DND-41 (cell line): Measurements from ENCODE around the gene VWF.

ENCODE experiments used
- EZH2 ChIP-seq: IDR thresholded peaks from 3 replicates; pipeline ENCODE4 v1.6.1; 2012; ENCODE audit warnings: borderline replicate concordance, low read depth, mild to moderate bottlenecking, moderate library complexity, low read length, inconsistent platforms; ENCODE audit not compliant: severe bottlenecking
- TF ChIP-seq, protein P1 (sequence below): IDR thresholded peaks from 2 replicates; pipeline ENCODE4 v1.5.1; 2012; ENCODE audit warnings: borderline replicate concordance, low read length, moderate library complexity, mild to moderate bottlenecking; ENCODE audit not compliant: poor library complexity, severe bottlenecking; ENCODE audit errors: extremely low read depth

DNA sequence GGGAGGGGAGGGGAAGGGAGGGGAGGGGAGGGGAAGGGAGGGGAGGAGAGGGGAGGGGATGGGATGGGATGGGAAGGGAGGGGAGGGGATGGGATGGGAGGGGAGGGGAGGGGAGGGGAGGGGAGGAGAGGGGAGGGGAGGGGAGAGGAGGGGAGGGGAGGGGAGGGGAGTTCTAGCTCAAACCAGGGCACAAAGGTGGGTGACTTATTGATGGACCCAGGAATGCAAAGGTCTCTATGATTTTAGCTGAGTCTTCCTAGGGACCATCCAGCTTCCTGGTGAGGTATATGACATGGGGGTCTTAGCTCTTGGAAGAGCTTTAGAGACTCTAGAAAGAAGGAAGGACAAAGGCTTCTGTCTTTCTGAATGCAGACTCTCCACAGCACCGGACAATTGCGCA is 221.7 kb downstream of the VWF start:
- TF ChIP-seq, protein P1, sequence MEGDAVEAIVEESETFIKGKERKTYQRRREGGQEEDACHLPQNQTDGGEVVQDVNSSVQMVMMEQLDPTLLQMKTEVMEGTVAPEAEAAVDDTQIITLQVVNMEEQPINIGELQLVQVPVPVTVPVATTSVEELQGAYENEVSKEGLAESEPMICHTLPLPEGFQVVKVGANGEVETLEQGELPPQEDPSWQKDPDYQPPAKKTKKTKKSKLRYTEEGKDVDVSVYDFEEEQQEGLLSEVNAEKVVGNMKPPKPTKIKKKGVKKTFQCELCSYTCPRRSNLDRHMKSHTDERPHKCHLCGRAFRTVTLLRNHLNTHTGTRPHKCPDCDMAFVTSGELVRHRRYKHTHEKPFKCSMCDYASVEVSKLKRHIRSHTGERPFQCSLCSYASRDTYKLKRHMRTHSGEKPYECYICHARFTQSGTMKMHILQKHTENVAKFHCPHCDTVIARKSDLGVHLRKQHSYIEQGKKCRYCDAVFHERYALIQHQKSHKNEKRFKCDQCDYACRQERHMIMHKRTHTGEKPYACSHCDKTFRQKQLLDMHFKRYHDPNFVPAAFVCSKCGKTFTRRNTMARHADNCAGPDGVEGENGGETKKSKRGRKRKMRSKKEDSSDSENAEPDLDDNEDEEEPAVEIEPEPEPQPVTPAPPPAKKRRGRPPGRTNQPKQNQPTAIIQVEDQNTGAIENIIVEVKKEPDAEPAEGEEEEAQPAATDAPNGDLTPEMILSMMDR: no peak
- TF ChIP-seq EZH2: no peak
